Upper lobe of left lung (tissue), 4 donors: Measurements from ENCODE around the gene DUXB.

ENCODE experiments used
- CTCF ChIP-seq, 6 experiments: fragments of 450-650 bp in 4 of 6; fragments of 200-600 bp in 2 of 6; sonication (generic) in 2 of 6; IDR thresholded peaks; one replicate each; pipeline ENCODE4 v1.5.1; 2016 to 2019; ENCODE audit warnings: antibody characterized with exemption in 6 of 6
- EP300 ChIP-seq, 4 donors: sonication (generic); formaldehyde crosslinking; IDR thresholded peaks; one replicate each; pipeline ENCODE4 v1.5.1; 2017; ENCODE audit warnings: antibody characterized with exemption in 4 of 4, control low read depth in 2 of 4
- POLR2A ChIP-seq, 4 donors: fragments of 450-650 bp; IDR thresholded peaks; one replicate each; pipeline ENCODE4 v1.5.1; 2016 to 2017; ENCODE audit warnings: antibody characterized with exemption in 4 of 4, mild to moderate bottlenecking in 2 of 4
- POLR2AphosphoS5 ChIP-seq, 2 donors: sonication (generic); formaldehyde crosslinking; IDR thresholded peaks; one replicate each; pipeline ENCODE4 v1.5.1; 2017; ENCODE audit warnings: antibody characterized with exemption in 2 of 2

GRCh38 chr16:75682308-75682707 is 19.0 kb downstream of the DUXB start:
- TF ChIP-seq POLR2A (IDR thresholded peaks at IDR 0.05) (no peak), CTCF (IDR thresholded peaks at IDR 0.05) (no peak), EP300 (IDR thresholded peaks at IDR 0.05) (no peak), POLR2AphosphoS5 (IDR thresholded peaks at IDR 0.05) (no peak)
